GM12892 (cell line): Measurements from ENCODE around the gene GPSM3.
A peak's percentile ranks its signal among the peaks of the same experiment; 100 is the strongest.

ENCODE experiments used
- DNase-seq: peaks from one replicate; pipeline ENCODE4 v3.0.0; 2011; ENCODE audit not compliant: insufficient read length
- FAIRE-seq: peaks from 2 replicates; lab custom pipeline; 2011; peaks lifted over from hg19 to GRCh38; lab: Jason Lieb, UNC
- POLR2A ChIP-seq: IDR thresholded peaks from 2 replicates; pipeline ENCODE4 v1.6.1; 2011; ENCODE audit warnings: low read depth, low read length, control low read depth
- POLR2AphosphoS5 ChIP-seq: IDR thresholded peaks from 2 replicates; pipeline ENCODE4 v1.6.1; 2011; ENCODE audit warnings: low read depth, low read length, control low read depth
- TAF1 ChIP-seq: IDR thresholded peaks from 2 replicates; pipeline ENCODE4 v1.6.1; 2011; ENCODE audit warnings: low read depth, mild to moderate bottlenecking, control low read depth, low read length, borderline replicate concordance

The GPSM3 gene

DNA sequence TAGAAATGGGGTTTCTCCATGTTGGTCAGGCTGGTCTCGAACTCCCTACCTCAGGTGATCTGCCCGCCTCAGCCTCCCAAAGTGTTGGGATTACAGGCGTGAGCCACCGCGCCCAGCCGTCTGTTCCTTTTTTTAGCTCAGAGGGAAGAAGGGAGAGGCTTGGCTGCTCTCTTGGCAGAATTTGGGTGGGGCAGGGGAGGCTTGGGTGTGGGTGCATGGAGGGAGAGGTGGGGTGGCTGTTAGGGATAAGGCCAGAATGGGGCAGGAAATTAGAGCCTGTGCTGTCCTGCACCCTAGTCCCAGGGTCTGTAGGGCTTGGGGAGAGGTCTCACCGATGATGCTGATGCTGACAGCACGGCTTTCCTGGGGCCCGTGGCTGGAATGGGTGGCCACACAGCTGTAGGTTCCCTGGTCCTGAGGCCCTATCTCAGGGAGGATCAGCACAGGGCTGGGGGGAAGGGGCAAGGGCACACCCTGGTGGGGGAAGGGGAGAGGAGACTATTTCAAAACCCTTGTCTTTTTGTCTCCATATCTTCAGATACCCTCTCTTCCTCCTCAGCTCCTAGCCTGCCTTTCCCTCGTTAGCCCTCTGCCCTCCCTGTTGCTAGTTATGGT is 10.4 kb downstream of the GPSM3 start:
- no peak for FAIRE-seq
- no peak for TF ChIP-seq POLR2AphosphoS5
- no peak for TF ChIP-seq POLR2A
- TF ChIP-seq TAF1: no peak

GRCh38 chr6:32181148-32181702 is 11.2 kb downstream of the GPSM3 start:
- FAIRE-seq (no peak), DNase-seq (no peak)
- TF ChIP-seq POLR2A: no peak
- no peak for TF ChIP-seq POLR2AphosphoS5
- no peak for TF ChIP-seq TAF1

More for the DNA sequence above, 10.4 kb downstream of the GPSM3 start:
- DNase-seq: no peak

DNA sequence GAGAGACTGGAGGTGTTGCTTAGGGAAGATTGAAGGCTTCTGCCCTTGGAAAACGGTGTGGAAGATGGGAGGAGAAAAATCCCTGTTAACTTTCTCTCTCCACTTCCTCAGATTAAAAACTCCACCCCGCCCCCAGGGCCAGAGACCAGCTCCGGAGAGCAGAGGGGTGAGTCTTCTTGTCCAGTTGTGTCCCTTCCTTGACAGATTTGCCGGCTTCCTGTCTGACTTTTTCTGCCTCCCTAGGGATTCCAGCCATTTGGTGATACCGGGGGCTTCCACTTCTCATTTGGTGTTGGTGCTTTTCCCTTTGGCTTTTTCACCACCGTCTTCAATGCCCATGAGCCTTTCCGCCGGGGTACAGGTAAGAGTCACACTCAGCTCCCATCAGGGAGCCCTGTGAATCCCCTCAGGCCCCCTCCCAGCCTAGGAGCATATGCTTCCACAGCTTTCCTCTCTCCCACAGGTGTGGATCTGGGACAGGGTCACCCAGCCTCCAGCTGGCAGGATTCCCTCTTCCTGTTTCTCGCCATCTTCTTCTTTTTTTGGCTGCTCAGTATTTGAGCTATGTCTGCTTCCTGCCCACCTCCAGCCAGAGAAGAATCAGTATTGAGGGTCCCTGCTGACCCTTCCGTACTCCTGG is 12.6 kb downstream of the GPSM3 start:
- FAIRE-seq: no peak

GRCh38 chr6:32178547-32179440 is 13.6 kb downstream of the GPSM3 start:
- FAIRE-seq: no peak
- DNase-seq: no peak

More for the DNA sequence above, 12.6 kb downstream of the GPSM3 start:
- DNase-seq: no peak
- no peak for TF ChIP-seq POLR2A
- TF ChIP-seq TAF1: no peak
- TF ChIP-seq POLR2AphosphoS5: no peak

GRCh38 chr6:32177788-32178546 is 14.5 kb downstream of the GPSM3 start, which contains the start of gene RNF5:
TSS of gene RNF5 (plus strand) at chr6:32178405. CDS start at chr6:32178512, 107 bp downstream.
- no peak for TF ChIP-seq POLR2A
- TF ChIP-seq POLR2AphosphoS5: no peak; the same call in none of the 2 replicates
- TF ChIP-seq TAF1: no peak
- peak; percentile 98 for FAIRE-seq

More at GRCh38 chr6:32178547-32179440, 13.6 kb downstream of the GPSM3 start:
- TF ChIP-seq TAF1: no peak
- no peak for TF ChIP-seq POLR2AphosphoS5
- TF ChIP-seq POLR2A: no peak

DNA sequence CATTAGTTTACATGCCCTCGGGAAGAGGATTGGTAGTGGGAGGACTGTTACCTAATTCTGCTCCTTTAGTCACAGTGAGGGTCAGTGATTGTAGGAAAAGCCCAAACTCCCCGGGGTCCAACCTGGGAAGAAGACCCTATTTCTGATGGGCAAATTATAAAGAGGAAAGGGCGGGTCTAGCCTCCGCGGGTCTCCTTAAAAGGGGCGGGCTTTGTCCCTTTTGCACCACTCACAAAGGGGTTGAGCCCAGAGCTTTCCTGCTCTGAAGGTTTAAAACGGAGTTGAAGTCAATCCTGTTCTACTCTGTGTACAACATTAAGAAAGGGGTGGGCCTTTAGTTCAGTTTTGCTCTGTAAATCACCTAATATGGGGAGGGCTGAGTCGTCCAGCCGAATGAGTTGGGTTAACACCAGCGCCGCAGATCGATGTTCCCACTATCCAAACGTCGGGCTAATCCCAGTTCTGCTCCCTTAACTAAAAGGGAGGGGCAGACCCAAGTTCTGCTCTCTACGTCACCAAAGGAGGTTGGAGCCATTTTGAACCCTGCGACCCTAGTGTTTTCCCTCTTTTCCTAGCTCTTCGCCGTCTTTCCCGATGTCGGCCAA is 15.2 kb downstream of the GPSM3 start:
- FAIRE-seq (no peak), DNase-seq (no peak)
- TF ChIP-seq POLR2A (no peak), TAF1 (no peak), POLR2AphosphoS5 (no peak; the same call in 1 of the 2 replicates)

More at GRCh38 chr6:32177788-32178546, 14.5 kb downstream of the GPSM3 start, which contains the start of gene RNF5:
- DNase-seq: peak; percentile 94

DNA sequence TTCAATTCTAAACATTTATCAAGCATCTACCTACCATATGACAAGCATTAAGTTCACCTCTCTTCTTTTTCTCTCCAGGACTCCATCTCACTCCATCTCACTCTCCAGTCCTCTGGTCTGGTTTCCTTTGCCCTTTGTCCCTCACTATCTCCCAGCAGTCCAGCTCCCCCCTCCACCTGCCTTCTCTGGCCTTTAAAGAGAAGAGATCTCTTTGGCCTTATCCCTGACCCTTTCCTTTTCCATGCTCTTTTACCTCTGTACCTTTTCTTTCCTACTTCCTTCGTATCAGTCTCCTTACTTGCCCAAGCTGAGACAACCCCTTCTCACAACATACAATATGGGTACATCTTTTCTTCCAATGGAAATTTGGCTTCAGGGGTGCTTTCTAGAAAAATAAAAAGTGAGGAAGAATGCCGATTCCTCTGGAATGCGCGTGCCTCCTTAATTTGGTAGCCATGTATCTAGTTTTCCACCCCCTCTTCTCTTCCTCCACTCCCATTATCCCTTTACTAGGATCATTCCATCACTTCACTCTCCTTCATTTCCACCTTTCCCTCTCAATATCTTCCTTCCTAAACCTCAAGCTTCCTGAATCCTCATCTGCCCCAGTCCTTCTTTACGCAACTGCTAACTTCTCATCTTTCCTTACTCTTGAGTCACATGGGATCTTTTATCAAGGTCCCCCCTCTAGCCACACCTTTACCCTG is 15.8 kb downstream of the GPSM3 start:
- TF ChIP-seq POLR2A (no peak), POLR2AphosphoS5 (no peak), TAF1 (no peak)
- DNase-seq (no peak), FAIRE-seq (no peak)

DNA sequence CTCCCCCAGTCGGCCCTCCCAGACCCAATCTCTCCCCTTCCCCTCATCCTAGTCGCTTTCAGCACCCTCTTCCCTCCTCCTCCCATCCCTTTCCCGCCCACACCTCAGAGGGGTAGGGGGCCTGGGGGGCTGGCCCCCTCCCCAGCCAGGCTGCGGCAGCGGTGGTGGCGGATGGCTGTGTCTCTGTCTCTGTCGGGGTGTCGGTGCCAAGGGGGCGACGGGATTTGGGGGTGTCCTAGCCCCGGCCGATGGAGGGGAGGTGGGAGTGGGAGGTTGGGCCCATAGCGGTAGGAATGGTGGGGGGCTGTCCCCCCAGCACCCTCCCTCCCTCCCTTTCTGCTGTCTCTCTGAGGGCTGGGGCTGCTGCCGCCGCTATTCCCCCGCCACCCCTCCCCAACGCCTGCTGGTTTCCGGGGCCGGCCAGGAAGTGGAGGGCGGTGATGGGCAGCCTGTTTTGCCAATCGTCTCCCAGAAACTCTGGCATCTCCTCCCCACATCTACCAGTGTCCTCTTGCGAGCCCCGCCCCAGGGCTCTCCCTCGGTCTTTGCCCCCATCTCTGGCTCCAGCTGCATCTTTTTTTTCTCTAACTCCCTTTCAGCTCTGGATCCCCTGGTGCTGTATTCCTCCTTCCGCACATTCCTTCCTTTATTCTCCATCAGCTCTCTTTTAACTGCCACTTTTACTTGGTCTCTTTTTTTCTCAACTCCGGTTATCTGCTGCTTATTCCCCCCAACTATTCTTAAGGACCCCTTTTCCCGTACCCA is 16.6 kb downstream of the GPSM3 start, which contains the start of gene AGPAT1:
TSS of gene AGPAT1 (minus strand) at position 374 of the 765 bp plus-strand sequence. CDS start 4,588 bp downstream, outside the sequence.
- peak; percentile 50 for FAIRE-seq
- TF ChIP-seq TAF1 (no peak; the same call in 1 of the 2 replicates), POLR2A (peak; percentile 72), POLR2AphosphoS5 (peak; percentile 69)
- peak; percentile 97 for DNase-seq

GRCh38 chr6:32175322-32175710 is 17.1 kb downstream of the GPSM3 start:
- DNase-seq (no peak), FAIRE-seq (no peak)
- no peak for TF ChIP-seq POLR2AphosphoS5
- no peak for TF ChIP-seq POLR2A
- no peak for TF ChIP-seq TAF1
